Germinal center (tissue), 1 donor: ENCODE data around the gene MCEE.
A peak's percentile ranks its signal among the peaks of the same experiment; 100 is the strongest.
"Not testable (repeated sequence)": the region's sequence is repeated elsewhere in the genome, so short reads cannot be mapped to it uniquely, and the experiment has no call there.

ENCODE experiments used
- DNase-seq: peaks from one replicate; pipeline ENCODE4 v3.0.0; 2012; ENCODE audit warnings: mixed read lengths, low spot score

The MCEE gene

DNA sequence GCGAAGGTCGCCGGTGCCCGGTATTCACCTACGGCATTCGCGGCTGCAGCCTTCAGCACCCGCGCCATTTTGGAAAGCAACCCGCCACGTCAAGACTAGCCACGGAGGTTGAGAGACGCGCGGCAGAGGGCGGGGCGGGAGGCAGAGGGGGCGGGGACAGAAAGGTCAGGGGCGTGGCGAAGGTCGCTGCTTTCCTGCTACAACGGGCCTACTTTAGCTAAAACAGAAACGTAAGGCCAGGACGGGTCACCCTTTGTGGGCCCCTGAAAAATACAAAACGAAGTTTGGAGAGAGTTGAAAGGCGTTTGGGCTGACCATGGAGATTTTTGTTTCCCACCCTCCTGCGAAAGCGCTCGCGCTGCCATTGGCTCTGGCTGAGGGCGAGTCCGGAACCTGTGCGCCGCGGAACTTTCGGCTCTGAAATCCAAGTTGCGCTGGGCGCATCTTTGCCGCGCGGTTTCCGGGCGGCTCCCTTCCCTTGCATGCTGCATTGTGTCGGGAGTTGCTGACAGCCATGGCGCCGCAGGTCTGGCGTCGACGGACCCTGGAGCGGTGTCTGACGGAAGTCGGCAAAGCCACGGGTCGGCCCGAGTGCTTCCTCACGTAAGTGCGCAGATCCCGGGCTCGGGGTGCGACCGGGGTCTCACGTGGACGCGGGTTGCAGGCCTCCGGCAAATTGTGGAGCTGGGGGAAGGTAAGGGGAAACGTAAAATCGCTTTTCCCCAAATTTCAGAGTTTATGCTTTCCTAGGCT lies at the start of gene MCEE, which contains the start of gene MPHOSPH10:
Gene MCEE, minus strand, starts transcription at position 78 of the 753 bp plus-strand sequence. Its CDS starts 10 bp downstream, at position 68.
Gene MPHOSPH10, plus strand, starts transcription at position 483 of the 753 bp plus-strand sequence. Its CDS starts 32 bp downstream, at position 515.
- DNase-seq, result peak; percentile 91

- DNase-seq, result not testable (repeated sequence)
Observed at GRCh38 chr2:71178836-71179235, 48.8 kb upstream of the MCEE start.

DNA sequence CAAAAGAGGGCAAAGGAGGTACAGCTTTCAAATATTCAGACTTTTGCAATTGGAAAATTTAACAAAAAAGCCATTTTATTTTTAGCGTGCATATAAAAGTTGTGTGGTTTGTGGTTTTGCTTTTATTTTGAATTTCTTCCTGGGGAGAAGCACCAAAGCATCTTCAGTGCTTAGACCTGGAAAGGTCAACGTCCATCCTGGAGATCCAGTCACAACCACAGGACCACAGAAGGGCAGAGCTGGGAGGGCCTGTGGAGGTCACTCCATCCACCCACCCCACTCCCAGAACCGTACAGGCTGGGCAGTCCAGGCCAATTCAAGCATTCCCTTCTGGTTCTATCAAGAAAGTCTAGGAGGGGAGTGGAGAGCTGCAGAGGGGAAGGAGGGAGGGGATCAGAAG lies 44.2 kb upstream of the MCEE start:
- no peak for DNase-seq

DNA sequence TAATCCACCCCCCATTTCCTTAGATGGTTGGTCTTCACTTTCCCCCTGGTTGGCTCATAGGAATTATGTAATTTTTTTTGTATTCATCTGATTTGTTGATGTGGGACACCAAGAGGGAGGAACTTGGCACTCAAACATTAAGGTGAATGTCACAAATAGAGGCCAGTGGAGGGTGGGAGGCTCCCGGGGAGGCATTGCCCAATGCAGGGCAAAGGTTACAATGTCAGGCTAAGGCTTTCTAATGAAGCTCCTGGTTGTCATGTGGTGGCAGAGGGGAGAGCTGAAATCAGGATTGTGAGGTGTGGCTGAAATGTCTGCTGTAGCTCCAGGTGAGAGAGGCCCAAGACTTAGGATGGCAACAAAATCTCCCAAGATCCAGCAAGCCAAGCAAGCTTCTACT lies 43.1 kb upstream of the MCEE start:
- no peak for DNase-seq

GRCh38 chr2:71166812-71167211 lies 36.8 kb upstream of the MCEE start:
- DNase-seq, result no peak

DNA sequence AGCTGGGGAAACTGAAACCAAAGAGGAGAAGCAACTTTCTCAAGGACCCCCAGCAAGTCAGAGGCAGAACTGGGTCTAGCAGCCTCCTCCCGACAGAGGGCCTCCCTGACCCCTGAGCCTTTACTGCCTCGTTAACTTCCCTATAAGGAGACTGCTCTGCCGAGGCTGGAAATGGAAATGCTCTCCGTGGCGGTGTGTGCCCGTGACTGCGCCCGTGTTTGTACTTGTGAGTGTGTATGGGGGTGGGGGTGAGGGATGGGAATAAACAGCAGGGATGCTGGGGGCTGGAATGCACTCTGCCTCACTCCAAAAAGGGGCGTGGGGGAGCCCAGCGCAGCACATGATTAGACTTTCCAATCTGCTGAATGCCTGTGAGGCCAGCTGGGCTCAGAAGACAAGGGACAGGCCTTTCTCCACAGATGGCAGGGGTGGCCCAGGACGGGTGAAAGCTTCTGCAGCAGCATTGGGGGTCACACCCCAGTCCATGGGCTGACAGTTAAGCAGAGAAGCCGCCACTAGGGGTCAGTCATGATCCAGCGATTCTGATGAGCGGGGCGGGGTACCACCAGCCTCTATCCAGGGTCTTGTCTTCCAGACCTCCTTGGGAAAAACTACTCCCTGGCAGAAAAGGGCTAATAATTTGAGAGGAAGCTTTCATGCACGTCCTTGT lies 27.2 kb upstream of the MCEE start:
- DNase-seq, result peak; percentile 61

GRCh38 chr2:71156573-71156972 lies 26.5 kb upstream of the MCEE start:
- no peak for DNase-seq

GRCh38 chr2:71155846-71156245 lies 25.8 kb upstream of the MCEE start:
- DNase-seq, result no peak

GRCh38 chr2:71154798-71155197 lies 24.8 kb upstream of the MCEE start:
- DNase-seq, result peak; percentile 17

DNA sequence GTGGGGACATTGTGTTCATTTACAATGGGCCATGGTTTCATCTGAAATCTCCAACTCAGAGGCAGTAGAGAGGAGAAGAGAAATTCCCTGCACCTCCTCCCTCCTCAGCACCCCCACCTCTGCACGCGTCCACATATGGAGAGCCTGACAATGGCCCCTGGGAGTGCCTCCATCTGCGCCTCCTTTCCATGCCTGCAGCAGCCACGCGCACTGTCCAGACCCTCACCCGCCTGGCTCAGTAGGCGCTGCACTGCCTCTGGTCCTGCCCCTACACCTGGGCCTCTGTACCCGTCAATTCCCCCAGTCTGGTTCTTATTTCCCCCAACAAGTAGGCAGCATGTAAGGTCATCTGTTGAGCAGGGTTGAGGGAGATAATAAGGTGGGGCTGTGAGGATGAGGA lies 24.2 kb upstream of the MCEE start:
- DNase-seq, result no peak

DNA sequence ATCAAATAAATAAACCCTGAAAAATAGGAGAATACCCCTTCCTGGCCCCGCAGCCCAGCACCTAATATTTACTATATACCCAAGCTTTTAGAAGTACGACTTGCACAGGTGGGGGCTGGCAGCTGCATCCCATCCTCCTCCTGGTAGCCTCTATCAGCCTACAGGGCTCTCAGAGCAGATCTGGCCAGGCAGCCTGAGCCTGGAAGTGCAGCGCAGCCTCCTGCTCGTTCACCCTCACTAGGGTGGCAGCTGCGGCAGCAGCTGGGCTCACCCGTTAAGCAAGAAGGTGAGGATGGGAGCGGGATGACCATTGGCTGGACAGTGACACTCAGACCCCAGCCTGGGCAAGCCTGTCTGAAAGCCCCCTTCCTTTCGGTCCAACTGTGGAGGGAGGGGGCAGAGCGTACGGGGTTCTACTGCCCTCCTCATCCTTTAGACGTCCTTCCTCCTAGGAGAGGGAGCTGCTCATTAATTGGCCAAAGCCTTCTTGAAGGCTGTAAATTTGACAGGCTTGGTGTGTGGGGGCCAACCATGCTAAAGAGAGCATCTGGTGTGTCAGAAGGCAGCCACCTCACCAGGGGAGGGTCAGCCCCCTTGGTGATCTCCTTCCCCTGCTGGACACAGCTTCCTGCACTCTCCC lies 23.7 kb upstream of the MCEE start:
- DNase-seq, result no peak

DNA sequence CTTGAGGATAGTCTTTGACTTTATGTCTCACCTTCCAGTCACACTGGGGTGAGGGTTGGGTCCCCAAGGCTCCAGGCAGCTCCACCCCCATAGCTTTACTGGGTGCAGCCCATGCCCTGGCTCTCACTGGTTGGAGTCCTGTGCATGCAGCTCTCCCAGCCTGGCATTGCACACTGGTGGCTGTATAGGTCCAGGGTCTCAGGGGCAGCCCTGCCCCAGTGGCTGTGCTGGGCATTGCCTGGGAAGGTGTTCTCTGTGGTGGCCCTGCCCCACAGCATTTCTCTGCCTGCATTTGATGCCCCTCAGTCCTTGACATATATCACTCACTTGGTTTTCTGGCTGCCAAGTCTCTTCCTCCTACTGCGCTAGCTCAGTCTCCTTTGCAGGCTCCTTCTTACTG lies 21.6 kb upstream of the MCEE start:
- DNase-seq, result no peak

GRCh38 chr2:71150082-71150816 lies 20.2 kb upstream of the MCEE start:
- no peak for DNase-seq

GRCh38 chr2:71148506-71149063 lies 18.6 kb upstream of the MCEE start:
- no peak for DNase-seq

DNA sequence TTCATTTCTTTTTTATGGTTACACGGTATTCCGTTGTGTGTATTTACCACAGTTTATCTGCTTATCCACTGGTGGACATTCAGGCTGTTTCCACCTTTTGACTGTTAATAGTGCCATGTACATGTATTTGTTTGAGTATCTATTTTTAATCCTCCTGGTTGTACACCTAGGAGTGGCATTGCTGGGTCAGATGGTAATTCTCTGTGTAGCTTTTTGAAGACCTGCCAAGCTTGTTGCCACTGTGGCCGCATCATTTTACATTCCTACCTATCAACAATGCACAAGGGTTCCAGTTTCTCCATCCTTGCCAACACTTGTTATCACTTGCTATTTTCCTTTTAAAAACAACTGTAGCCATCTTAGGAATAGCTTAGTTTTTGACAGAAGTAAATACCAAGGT lies 13.8 kb upstream of the MCEE start:
- DNase-seq, result no peak

- no peak for DNase-seq
Observed at GRCh38 chr2:71136174-71136573, 6.1 kb upstream of the MCEE start.

GRCh38 chr2:71133603-71134002 lies 3.6 kb upstream of the MCEE start:
- DNase-seq, result no peak

GRCh38 chr2:71131387-71132166 lies 1.5 kb upstream of the MCEE start:
- not testable (repeated sequence) for DNase-seq

DNA sequence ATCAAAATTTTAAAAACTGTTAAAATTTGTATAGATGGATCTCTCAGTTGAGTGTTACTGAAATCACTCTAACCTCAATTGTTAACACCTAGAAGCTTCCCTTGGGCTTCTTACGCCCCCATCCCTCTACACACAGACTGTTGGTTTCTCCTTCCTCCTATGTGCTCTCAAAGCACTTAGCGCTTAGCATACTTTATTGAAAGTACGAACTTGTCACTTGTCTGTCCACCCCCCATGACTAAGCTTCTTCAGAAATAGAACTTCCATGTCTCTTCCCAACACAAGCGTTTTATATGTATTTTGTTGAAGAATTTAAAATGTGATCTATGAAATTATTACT lies 846 bp upstream of the MCEE start:
- peak; percentile 27 for DNase-seq

- no peak for DNase-seq
Observed at GRCh38 chr2:71129902-71130151, 202 bp downstream of the MCEE start.

- no peak for DNase-seq
Observed at GRCh38 chr2:71129114-71129901, 721 bp downstream of the MCEE start.
